ENCODE results near the gene DMRTC2.

The DMRTC2 gene

DNA sequence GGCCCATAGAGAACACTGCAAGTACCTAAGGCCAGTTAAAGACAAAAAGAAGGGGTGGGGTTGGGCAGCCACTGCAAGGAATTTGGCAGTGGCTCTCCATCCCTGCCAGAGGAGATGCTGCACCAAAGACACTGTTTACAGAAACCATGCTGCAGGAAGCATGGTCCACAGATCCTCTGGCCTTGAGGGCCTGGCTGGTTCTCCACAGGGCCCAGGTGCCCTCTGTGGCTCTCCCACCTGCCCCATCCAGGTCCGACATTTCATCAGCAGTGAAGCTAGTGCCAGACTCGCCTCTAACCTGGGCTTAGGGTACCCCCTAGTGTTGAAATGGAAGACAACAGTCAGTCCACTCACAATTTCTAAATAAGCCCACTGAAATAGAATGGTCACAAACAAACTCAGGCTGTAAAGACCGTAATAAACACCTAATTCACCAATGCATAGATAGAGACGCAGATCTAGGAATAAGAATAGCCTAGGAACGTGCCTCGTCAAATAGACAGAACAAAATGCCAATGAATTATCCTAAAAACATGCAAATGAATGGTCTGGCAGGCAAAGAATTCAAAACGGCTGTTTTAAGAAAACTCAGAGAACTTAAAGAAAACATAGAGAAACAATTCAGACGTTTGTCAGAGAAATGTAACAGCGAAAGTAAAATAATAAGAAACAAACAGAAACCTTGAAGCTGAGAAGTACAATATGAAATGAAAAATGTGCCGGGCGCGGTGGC, 23.7 kb upstream of the DMRTC2 start:
- no peaks in the 10 kb centered on the region for H3F3A ChIP-seq (ENCODE audit: control insufficient read depth, insufficient read depth)
- no peak overlapping the region for H3K27ac ChIP-seq (ENCODE audit: low read depth, low read length)
- H3K4me2 ChIP-seq (ENCODE audit: low read length) = no peak overlapping the region
- no peaks in the 10 kb centered on the region for H3K9me3 ChIP-seq (ENCODE audit: control insufficient read depth, insufficient read depth, low read length)
- H3K27me3 ChIP-seq (ENCODE audit: control insufficient read depth, low read length) = peaks cover 6% of the 10 kb centered on the region
- no peak overlapping the region for H3K4me3 ChIP-seq (ENCODE audit: low read length)
- TF ChIP-seq, protein P1, sequence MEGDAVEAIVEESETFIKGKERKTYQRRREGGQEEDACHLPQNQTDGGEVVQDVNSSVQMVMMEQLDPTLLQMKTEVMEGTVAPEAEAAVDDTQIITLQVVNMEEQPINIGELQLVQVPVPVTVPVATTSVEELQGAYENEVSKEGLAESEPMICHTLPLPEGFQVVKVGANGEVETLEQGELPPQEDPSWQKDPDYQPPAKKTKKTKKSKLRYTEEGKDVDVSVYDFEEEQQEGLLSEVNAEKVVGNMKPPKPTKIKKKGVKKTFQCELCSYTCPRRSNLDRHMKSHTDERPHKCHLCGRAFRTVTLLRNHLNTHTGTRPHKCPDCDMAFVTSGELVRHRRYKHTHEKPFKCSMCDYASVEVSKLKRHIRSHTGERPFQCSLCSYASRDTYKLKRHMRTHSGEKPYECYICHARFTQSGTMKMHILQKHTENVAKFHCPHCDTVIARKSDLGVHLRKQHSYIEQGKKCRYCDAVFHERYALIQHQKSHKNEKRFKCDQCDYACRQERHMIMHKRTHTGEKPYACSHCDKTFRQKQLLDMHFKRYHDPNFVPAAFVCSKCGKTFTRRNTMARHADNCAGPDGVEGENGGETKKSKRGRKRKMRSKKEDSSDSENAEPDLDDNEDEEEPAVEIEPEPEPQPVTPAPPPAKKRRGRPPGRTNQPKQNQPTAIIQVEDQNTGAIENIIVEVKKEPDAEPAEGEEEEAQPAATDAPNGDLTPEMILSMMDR (IDR thresholded peaks at IDR 0.05; ENCODE audit: low read depth, low read length, poor library complexity, severe bottlenecking) = peak; percentile 75
- no peak for TF ChIP-seq EZH2phosphoT487 (IDR thresholded peaks at IDR 0.05; ENCODE audit: borderline replicate concordance, low read length)
- H3K36me3 ChIP-seq (ENCODE audit: control insufficient read depth, low read length) = no peaks in the 10 kb centered on the region
- H3K9me2 ChIP-seq (replicated peaks; ENCODE audit: control insufficient read depth, low read length) = no peaks in the 10 kb centered on the region
- no peaks in the 10 kb centered on the region for H3K4me1 ChIP-seq (ENCODE audit: control insufficient read depth, low read length)
- H3K79me2 ChIP-seq (ENCODE audit: control insufficient read depth, low read length) = no peaks in the 10 kb centered on the region
- no peaks in the 10 kb centered on the region for H4K20me1 ChIP-seq (ENCODE audit: control insufficient read depth, insufficient read depth, low read depth, low read length)

DNA sequence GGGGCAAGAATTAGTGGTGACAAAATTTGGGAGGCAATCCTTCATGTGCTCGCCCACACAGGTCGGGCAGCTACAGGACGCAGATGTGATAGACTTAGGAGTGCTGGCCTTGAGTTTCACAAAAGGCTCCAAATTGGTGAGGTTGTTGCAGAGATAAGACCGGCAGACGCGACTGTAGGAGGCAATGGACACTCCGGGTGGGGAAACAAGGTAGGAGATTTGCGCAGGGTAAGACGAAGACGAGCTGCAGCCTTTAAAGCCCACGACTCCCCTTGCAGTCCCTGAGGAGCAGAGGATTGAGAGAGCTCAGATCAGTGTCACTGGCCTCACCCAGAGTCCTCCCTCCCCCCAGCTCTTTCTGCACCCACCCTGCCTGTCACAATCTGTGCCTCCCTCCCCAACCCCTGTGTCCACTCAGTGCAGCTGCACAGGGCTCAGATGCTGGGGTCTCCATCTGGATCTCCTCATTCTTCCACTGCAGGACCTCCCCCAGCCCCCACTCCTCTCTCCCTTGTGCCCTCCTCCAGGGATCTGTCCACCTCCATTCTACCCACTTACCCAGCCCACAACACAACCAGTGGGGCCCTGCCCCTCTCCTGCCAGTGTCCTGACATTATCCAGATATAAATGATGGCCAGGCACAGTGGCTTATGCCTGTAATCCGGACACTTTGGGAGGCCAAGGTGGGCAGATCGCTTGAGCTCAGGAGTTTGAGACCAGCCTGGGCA, 6.7 kb upstream of the DMRTC2 start:
- no peaks in the 10 kb centered on the region for H3F3A ChIP-seq (ENCODE audit: control insufficient read depth, insufficient read depth)
- H3K4me3 ChIP-seq (ENCODE audit: low read length) = no peak overlapping the region
- H3K36me3 ChIP-seq (ENCODE audit: control insufficient read depth, low read length) = no peaks in the 10 kb centered on the region
- H4K20me1 ChIP-seq (ENCODE audit: control insufficient read depth, insufficient read depth, low read depth, low read length) = no peaks in the 10 kb centered on the region
- H3K27me3 ChIP-seq (ENCODE audit: control insufficient read depth, low read length) = peaks cover 20% of the 10 kb centered on the region
- TF ChIP-seq, protein P1 (IDR thresholded peaks at IDR 0.05; ENCODE audit: low read depth, low read length, poor library complexity, severe bottlenecking) = no peak
- no peak for TF ChIP-seq EZH2phosphoT487 (IDR thresholded peaks at IDR 0.05; ENCODE audit: borderline replicate concordance, low read length)
- H3K4me2 ChIP-seq (ENCODE audit: low read length) = no peak overlapping the region
- peaks cover 5% of the 10 kb centered on the region; the same call in 1 of the 2 replicates for H3K4me1 ChIP-seq (ENCODE audit: control insufficient read depth, low read length)
- no peaks in the 10 kb centered on the region for H3K9me3 ChIP-seq (ENCODE audit: control insufficient read depth, insufficient read depth, low read length)
- H3K79me2 ChIP-seq (ENCODE audit: control insufficient read depth, low read length) = no peaks in the 10 kb centered on the region
- no peak overlapping the region for H3K27ac ChIP-seq (ENCODE audit: low read depth, low read length)
- no peaks in the 10 kb centered on the region for H3K9me2 ChIP-seq (replicated peaks; ENCODE audit: control insufficient read depth, low read length)

DNA sequence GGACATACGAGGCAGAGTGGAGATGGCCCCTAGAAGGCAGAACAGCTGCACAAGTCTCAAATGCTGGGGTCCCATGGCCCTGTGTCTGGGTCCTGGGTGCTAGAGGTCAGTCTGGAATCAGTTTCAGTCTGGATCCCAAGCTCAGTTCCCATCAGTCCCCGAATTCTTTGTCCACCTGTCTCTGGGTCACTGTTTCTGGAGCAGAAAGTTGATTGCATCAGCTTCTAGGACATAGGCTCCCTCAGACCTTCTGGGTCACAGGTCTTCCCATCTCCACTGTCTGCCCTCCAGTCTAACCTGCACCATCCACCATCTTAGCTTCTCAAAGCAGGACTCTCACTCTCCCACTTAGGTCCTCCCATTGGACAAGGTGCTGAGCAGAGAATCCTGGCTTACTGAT, 5.6 kb upstream of the DMRTC2 start:
- Histone ChIP-seq H3K4me1 (ENCODE audit: control insufficient read depth, low read length) (peaks cover 5% of the 10 kb centered on the region; the same call in 1 of the 2 replicates), H3K27me3 (ENCODE audit: control insufficient read depth, low read length) (peaks cover 20% of the 10 kb centered on the region), H4K20me1 (ENCODE audit: control insufficient read depth, insufficient read depth, low read depth, low read length) (no peaks in the 10 kb centered on the region), H3K36me3 (ENCODE audit: control insufficient read depth, low read length) (no peaks in the 10 kb centered on the region), H3K9me3 (ENCODE audit: control insufficient read depth, insufficient read depth, low read length) (no peaks in the 10 kb centered on the region), H3K79me2 (ENCODE audit: control insufficient read depth, low read length) (no peaks in the 10 kb centered on the region), H3K4me2 (ENCODE audit: low read length) (no peak overlapping the region), H3K9me2 (replicated peaks; ENCODE audit: control insufficient read depth, low read length) (no peaks in the 10 kb centered on the region), H3F3A (ENCODE audit: control insufficient read depth, insufficient read depth) (no peaks in the 10 kb centered on the region), H3K27ac (ENCODE audit: low read depth, low read length) (no peak overlapping the region), H3K4me3 (ENCODE audit: low read length) (no peak overlapping the region)
- no peak for TF ChIP-seq EZH2phosphoT487 (IDR thresholded peaks at IDR 0.05; ENCODE audit: borderline replicate concordance, low read length)
- TF ChIP-seq, protein P1 (IDR thresholded peaks at IDR 0.05; ENCODE audit: low read depth, low read length, poor library complexity, severe bottlenecking) = no peak

All from DOHH2 (cell line).